ENCODE measurements around the gene ITIH4.

GRCh38 chr3:52851348-52851747, 20.9 kb upstream of the ITIH4 start:
- TF ChIP-seq CTCF (IDR thresholded peaks at IDR 0.05) = peak; percentile 72
- TF ChIP-seq REST (IDR thresholded peaks at IDR 0.05; ENCODE audit: insufficient read depth in 1 of 2, low read depth in 2 of 2, low read length in 1 of 2) = no peak; a peak in 1 of 4 replicates
- TF ChIP-seq POLR2AphosphoS5 (IDR thresholded peaks at IDR 0.05; ENCODE audit: low read depth, low read length) = no peak
- no peak for TF ChIP-seq TCF7L2 (IDR thresholded peaks at IDR 0.05; ENCODE audit: low read depth, low read length)
- no peak for TF ChIP-seq SIN3A (IDR thresholded peaks at IDR 0.05; ENCODE audit: borderline replicate concordance, insufficient read depth, low read depth, low read length)
